HG03097 (cell line): Measurements from ENCODE around the gene MRTFA.

Experiments used
- ATAC-seq: cut with Tn5 transposase; IDR thresholded peaks from one replicate; pipeline ENCODE4 v1.9.1; 2021; ENCODE audit not compliant: unreplicated experiment, low FRiP score

MRTFA gene

DNA sequence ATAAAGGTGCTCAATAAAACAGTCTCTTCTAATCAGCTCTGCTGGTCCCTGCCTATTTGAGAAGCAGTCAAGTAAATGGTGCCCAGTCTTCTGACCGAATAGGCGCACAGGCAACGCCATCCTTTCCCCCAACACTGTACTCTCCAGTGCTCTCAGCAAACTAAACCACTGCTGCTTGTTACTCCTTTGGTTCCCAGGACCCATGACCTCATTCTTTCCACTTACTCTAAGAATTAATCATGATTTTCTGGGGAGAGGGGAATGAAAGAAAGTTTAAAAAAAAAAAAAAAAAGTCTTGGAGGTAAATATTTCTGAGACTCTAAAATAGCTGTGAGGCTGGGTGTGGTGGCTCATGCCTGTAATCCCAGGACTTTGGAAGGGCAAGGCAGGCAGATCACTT lies 202.4 kb downstream of the MRTFA start:
- no peak for ATAC-seq

DNA sequence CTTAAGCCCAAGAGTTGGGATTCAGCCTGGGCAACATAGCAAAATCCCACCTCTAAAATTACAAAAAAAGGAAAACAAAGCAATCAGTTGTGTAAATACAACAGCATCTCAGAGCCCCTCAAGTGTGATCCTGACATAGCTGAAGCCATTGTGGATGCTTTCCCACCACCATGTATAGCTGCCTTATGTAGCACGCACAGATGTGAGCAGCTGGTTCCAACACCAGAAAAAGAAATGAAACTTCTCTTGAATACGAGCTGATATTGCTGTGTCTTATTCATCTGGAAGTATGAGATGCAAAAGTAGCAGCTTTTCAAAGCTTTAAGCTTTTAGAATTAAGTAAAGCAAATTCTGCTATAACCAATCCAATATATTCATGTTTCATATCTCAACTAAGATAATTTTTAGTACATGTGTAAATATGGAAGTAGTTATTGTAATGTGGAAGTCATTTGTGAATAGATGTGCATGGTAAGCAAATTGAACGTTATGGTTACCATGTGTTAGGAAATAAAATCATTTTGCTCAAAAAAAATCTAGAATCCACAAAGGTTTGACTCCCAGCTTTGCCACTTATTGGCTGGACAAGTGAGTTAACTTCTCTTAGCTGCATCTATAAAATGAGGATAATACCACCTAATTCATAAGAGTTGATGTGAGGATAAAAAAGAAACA lies 203.0 kb downstream of the MRTFA start:
- ATAC-seq: no peak

DNA sequence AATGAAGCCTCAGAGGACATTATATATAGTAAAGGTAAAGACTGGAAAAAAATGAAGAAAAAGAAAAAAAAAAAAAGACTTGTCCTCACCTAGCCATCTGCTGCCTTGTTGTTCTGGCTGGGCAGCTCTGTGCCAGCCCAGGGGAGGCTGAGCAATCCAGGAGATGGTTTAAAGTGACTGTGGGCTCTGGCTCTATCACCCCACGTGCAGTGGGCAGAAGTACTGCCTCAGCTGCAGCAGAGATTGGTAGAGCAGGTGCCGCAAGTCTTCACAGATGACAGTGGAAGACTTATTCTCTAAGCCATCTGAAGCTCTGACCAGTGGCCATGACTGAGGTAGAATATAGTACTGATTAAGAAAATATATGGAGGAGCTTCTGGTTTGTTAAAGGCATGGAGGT lies 203.9 kb downstream of the MRTFA start:
- ATAC-seq: no peak

DNA sequence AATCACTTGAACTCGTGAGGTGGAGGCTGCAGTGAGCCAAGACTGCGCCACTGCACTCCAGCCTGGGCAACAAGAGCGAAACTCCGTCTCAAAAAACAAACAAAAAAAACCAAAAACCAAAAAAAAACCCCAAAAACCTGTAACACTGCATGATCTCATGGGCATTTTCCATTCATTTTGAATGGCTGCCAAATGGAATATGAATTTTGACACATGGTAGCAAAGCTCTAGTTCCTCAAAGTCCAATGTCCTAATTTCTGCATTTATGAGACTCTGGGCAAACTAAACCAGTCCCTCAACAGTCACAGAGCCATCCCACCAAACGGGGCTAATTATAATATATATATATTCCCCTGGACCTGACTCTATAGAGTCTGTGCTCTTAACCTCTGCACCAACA lies 204.4 kb downstream of the MRTFA start:
- no peak for ATAC-seq

DNA sequence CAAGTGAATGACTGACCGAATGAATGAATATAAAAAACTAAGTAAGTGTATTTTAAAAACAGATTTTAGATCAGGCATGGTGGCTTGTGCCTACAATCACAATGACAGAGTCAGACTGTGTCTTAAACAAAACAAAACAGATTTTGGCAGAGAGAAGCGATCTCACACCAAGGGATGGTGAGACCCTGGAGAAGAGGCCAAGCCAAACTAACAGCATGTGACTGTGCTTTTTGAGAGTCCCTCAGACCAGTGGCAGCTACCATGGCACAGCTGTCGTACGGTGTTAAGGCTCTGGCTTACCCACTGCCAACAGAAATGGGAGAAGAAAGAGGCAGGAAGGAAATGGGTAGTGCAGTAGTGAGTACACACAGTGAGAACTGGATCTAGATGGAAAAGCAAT lies 205.5 kb downstream of the MRTFA start:
- ATAC-seq: no peak

DNA sequence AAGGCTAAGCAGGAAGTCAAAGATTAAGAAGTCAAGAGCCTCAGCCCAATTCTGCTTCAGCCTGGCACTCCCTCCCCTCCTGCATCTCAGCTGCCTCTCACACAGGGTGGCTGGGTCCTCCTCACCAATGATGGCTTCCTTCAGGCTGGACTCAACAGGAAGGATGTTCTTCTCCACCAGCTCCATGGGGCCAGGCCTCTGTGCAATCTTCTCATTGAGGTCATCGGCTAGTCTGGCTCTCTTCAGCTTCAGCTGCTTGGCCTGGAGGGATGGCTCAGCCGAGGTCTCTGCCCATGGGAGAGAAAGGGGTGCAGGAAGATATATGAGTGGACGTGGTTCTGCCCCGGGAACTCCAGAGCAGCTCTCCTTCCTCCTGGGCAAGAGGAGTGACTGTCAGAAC lies 207.0 kb downstream of the MRTFA start:
- ATAC-seq: no peak

DNA sequence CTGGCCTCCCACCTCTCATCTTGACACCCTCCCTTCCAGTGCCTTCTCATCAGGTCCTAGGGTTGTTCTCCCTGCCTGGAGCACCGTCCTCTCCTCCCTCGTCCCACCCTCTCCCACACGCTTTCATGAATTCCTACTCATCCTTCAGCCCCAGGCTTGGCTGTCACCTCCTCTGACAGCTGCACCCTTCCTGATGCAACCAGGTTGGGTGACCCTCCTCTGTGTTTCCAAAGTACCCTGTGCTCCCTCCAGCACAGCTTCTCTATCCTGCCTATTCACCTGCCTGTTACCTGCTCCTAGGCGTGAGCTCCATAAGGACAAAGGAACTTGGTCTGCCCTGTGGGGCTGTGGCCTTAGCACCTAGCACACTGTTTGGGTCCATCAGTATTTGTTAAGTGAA lies 207.7 kb downstream of the MRTFA start:
- no peak for ATAC-seq

DNA sequence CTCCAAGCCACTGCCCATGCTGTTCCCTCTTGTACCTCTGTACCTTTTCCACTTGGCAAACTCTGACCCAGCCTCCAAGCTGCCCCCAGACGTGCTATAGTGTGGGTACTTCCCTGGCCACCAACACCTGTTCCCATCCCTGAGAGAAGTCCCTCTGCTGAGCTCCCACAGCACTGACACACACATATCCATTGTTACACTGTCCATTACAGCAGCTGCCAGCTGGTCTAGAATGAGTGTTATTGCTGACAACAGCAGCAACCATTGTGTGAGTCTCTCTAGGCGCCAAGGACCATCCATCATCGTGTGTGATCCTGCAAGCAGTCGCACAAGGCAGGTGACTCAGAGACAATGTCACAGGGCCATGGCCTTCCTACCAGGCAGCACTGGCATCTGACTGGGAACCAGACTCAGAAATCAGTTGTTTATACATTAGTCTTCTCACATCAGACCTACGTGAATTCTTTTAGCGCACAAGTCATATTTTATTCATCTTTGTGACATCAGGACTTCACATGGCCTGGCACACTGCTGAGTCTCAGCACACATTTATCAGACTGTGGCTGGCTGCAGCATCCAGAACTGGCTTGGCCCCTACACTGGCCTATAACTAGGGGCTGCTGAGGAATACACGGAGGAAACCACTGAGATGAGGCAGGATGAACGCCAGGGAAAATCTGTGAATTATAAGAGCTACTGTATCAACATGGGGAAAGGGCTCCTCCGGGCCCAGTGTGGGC lies 209.8 kb downstream of the MRTFA start:
- ATAC-seq: no peak

DNA sequence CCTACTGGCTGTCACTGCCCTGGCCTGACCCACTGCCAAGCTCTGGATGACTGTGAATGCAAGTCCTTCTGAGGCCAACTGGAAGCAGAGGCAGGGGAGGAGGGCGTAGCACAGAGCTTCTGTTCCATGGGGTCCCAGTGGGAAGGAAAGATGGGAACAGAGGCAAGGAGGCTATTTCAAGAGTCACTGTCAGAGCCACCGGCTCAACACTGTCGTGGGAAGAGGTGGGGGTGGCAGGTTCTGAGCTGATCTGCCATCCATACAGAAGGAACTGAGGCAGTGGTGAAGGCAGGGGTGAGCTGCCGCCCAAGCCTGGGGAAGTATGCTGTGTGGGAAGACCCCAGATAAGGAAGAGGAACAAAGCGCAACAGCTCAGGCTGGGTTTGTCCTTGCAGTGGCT lies 211.4 kb downstream of the MRTFA start:
- no peak for ATAC-seq

DNA sequence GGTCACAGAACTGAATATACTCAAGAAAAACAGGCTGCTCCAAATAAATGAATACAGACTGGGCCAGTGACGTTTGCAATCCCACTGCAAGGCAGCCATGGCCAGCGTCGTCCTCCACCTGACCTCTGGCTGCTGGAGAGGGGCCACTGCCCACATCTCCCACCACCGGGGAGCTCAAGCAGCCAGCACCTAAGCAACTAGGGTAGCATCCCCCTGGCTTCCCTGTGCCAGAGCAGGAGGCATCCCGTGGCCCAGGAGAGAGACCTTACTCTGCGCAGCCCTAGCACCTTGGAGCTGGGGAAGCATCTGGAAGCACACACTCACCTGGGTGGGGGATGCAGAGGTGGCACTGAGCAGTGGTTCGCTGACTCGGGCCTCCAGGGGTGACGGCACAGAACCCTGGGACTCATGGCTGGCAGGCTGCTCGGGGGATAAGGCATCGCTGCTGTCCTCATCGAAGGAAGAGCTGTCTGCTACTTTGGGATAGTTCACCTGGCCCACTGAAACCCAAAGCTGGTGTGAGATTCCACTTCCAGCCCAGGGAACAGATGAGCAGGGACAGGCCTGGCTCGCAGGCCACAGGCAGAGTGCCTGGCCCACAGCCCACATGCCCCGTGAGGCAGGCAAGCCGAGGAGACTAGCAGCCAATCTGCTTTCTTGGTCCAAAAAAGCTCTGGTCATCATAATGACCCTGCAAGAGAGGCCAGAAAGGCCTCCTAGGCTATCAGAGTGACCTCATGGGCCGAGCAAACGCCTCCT lies 212.5 kb downstream of the MRTFA start:
- ATAC-seq: no peak

DNA sequence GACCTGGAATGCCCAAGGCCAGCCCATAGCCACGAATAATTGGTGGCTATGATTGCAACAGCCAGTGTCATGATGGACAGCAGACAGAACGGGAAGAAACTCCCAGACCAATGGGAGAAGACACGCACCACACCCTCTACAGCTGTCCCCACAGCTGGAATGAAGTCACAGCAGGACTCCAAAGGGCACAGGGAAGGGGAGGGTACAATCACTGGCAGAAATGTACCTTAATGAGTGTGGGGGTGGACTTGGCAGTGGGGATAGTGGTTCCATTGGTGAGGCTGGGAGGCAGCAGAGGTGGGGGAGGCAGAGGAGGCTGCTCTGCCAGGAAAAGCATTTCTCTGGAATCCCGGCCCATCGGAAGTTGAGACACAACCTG lies 213.2 kb downstream of the MRTFA start:
- ATAC-seq: no peak

DNA sequence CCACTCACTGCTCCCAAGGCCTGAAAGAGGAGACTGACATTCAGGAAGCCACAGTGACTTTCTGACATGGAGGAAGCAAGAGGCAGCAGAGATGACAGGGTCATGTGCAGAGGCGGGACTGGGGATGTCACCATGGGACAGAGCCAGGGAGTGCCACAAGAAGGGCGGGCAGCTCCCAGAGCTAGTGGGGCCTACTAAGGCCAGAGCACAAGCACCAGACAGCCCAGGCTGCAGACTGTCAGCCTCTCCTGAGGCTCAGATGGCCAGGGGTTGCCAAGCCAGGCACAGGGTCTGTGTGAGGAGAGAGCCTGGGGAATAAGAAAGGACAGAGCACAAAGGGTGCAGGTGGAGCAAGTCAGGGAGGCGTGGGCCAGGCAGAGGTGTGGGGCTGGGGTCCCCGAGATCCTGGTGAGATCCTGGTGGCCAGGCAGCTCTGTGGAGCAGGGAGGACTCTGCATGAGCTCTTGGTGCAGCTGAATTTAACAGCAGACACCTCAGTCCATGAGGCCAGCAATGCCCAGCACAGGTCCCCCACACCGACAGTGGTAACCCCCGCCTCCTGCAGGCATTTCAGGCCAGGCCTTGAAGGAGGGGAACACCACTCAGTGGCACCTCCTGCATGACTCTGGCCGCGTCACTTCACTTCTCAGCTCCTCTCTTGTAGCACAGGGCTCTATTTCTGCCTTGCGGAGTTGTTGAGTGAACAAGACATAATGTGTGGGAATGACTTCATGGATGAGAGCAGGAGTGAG lies 213.8 kb downstream of the MRTFA start:
- ATAC-seq: no peak

DNA sequence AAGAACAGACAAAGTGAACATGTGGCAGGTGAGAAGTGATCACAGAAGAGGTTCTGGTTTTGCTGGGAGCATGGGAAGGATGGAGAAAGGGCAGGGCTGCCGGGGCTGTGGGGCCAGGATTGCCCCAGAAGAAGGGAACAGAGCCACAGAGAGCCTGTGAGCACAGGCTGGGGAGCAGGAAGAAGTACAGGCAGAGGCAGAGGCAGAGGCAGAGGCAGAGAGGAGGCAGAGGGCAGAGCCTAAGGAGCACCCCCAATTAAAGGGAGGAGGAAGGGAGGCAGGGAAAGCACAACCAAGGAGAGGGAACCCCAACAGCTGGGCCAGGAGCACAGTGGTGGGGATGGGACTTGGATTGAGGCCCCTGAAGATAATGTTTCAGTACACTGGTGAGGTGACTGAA lies 214.6 kb downstream of the MRTFA start:
- ATAC-seq: no peak

DNA sequence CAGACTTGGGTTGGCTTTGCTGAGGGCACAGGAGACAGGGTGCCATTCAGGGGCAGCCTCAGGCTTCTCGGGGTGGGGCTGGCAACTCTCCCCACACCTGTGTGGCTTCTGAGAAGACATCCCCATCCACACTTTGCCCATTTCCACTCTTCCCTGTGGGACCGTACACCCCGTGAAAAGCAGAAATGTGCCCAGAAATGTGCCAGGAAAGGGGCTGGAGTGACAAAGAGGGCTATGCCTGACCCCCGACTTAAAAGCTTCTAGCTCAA lies 215.5 kb downstream of the MRTFA start:
- ATAC-seq: no peak

DNA sequence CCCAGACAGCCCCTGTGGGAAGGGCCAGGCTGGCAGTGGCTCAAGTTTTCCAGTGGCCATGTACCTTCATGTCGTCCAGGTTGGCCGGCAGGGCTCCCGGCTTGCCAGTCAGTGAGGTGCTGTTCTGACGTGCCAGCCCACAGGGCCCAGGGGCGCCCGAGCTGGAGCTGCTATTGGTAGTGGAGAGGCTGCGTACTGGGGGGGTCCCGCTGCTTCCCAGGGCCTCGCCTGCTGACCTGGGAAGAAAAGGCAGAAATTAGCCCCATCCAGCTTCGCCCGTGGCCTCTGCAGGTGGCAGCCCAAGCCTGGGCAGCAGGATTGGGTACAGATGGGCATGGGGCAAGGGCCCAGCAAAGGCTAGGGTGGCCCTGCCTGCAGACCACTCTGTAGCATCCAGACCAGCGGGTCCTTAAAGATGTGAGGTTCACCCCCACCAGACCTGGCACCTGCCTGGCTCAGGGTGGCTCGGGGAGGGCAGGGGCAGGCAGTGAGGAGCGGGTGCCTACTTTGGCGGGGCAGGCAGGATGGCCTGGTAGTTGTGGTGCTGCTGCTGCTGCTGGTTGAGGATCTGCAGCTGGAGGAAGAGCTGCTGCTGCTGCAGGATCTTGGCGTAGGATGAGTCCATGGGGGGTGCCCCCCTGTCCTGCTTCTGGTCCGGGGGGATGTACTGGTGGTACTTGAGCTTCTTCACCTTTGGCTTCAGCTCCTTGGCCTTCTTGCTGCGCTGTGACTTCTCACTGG lies 216.0 kb downstream of the MRTFA start:
- no peak for ATAC-seq

DNA sequence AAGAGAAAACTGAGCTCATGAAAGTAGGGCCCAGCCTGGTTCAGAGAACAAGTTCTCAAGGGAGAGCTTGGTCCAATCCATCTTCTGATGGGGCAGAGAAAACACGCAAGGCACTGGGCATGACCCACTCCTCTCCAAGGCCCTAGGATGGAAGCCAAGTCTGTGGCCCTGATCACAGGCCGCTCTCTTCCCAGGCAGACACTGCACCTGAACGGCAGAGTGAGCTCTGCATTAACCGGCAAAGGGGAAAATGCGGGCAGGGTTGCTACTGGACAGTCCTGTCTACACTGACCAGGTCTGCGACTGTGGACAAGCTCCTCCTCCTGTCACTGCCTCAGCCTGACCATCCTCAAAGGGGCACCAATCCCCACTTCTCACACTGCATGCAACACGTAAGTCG lies 216.8 kb downstream of the MRTFA start:
- ATAC-seq: no peak

DNA sequence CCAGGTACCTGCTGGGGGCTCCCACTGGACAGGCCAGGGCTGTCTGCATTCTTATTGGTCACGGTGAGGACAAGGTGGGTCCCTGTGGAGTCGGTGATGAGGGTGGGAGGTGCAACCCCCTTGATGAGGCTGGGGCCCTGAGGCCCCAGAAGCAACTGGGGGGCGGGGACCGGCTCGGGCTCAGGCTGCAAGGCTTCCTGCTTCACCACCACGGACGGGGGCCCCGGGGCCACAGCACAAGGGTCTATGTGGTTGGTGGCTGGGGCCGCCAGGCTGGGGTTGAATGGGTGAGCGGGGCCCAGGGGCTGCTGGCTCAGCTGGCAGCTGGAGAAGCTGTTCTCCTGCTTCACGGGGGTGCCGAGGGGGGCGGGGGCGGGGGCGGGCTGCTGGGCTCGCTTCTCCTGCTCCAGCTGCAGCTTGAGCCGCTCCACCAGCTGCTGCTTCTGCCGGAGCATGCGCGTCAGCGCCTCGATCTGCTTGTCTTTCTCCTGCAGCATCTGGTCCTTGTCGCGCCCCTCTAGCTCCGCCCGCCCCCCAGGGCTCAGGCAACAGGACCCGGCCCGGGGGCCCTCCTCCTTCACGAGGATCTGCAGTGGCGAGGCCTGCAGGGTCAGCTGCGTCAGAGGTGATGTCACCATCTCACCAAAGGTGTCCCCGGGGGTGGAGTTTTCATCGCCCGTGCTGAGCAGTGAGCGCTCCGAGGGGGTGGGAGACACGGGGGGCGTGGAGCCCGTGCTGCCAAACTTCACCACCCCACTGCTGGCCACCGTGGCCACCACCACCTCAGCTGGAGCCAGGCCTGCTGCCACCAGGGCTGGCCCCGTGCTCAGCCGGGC lies 217.9 kb downstream of the MRTFA start:
- ATAC-seq: no peak

DNA sequence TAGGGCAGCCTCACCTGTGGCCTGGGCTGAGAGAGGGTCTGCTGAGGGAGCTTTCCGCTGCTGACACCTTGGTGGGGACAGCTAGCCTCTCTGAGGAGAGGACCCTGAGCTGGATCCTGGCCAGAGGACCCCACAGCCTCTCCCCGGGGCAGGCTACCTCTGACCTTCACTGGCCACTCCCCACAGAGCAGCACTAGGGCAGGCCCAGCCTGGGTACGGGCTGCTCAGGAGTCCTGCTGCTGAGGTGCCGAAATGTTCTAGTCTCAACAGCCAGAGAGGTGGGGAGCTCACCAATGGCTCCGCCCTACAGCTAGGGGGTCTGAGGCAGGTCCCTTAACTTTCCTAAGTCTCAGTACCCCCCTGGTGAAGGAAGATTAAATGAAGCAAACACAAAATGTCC lies 218.6 kb downstream of the MRTFA start:
- ATAC-seq: no peak

DNA sequence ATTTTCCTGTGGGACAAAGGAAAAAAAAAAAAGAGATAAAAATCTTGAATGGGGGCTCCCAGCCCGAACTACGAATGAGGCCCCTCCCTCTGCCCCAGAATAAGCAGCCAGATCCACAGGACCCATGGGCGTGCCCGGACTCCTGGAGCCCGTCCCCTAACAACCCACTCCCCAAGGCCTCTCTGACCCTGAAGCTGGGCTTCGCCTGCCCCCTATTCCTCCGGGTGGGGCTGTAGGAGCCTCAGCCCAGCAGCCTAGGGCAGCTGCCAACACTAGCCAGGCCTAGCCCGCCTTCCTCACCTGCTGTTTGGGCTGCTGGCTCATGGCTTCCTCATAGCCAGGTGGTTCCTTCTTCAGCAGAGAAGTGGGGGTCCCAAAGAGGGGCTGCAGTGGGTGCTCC lies 219.5 kb downstream of the MRTFA start:
- ATAC-seq: no peak

DNA sequence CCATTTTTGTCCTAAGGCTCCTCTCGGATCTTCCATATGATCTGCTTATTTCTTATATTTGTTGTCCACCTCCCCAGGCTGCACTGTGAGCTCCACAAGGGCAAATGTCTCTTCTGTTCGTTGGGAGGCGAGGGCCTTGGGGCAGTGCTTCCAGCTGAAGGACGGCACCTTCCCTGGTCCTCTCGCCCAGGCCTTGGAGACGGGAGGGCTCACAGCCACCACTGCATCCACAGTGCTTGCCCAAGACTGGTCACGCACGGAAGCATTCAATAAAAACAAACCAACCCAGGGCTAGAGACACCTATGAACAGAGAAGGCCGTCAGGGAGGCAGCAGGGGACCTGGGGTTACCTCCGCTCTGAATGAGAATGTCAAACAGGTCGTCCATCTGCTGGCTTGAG lies 219.9 kb downstream of the MRTFA start:
- no peak for ATAC-seq
